Activated CD4-positive, alpha-beta T cell treated with anti-CD3 and anti-CD28 coated beads for 24 hours (primary cell): ENCODE data around the gene KCNF1.
"Not testable (repeated sequence)": the region's sequence is repeated elsewhere in the genome, so short reads cannot be mapped to it uniquely, and the experiment has no call there.

Experiments used
- DNase-seq, 2 donors: peaks; one replicate each; pipeline ENCODE4 v3.0.0-alpha.2; 2020; ENCODE audit warnings: low read depth in 2 of 2

KCNF1 gene

DNA sequence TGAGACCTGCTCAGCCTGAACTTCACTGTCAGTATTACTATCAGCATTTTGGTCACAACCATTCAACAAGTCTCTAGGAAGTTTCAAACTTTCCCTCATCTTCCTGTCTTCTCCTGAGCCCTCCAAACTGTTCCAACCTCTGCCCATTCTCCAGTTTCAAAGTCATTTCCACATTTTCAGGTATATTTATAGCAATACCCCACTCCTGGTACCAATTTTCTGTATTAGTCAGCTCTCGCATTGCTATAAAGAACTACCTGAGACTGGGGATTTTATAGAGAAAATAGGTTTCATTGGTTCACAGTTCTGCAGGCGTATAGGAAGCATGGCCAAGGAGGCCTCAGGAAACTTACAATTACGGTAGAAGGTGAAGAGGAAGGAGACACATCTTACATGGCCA lies 27.3 kb downstream of the KCNF1 start:
- no peak for DNase-seq

DNA sequence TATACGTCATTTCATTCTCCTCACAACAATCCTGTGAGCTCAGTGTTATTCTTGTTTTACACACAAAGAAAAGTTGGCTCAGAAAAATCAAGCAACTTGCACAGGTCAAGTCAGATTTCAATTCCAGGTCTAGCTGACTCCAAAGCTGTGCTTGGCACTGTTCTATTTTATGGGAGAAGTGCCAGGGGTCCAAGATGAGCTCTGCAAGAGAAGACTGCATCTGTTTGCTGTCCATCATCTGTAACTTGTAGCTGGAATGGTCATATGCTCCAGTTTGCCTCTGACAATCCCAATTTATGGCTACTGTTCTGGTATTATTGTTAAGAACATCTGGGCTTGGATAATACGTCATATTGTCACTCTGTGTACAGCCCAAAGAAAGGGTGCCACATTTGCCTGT lies 28.9 kb downstream of the KCNF1 start:
- DNase-seq: no peak

DNA sequence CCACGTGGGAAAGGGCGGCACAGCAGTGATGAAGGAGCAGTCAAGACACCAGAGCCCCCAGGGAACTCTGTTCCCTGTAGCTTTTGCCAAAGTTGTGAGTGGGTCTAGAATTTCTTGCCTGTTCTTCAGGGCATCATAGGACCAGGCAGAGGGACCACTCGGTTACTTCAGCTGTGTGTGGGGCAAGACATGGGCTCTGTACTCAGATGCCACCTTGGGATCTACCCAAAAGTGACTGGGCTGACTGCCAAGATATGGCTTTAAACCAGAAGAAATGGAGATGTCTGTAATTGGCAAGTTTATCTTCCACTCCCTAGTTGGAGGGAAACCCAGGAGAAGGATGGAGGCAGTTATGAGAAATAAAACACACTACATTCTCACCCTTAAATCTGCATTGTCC lies 29.6 kb downstream of the KCNF1 start:
- DNase-seq: no peak

DNA sequence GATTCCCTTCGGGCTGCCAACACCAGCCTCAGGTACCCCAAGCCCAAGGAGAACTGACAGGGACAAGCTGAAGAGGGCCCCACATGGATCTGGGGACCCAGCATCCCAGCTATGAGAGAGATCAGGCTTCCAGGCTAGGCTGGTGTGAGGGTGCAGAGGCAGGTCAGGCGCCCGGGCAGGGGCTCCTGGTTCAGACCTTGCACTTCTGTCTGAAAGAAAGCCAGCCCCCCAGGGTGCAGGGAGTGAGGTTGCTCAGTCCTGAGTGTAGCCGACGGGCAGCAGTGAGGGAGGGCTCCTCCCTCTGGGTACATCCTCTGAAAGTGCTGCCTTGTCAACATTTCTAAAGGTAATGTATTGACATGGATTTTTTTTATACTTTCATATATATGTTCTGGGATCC lies 33.1 kb downstream of the KCNF1 start:
- DNase-seq: no peak

DNA sequence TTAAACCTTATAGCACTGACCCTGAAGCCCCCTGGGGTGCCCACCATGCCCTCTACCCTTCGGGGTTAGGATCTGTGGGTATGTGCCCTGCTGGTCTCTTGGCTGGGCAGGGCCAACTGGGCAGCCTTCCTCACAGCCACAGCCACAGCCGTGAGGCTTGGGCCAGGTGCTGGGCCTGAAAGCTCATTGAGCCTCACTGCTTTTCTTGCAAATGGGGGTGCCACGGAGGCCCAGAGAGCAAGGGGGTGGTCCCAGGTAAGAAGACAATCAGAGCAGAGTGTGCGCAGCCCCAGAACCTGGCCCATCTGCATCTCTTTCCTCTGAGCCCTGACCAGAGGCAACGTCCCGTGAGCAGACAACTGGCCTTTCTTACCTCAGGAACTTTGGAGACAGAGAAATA lies 34.7 kb downstream of the KCNF1 start:
- no peak for DNase-seq

DNA sequence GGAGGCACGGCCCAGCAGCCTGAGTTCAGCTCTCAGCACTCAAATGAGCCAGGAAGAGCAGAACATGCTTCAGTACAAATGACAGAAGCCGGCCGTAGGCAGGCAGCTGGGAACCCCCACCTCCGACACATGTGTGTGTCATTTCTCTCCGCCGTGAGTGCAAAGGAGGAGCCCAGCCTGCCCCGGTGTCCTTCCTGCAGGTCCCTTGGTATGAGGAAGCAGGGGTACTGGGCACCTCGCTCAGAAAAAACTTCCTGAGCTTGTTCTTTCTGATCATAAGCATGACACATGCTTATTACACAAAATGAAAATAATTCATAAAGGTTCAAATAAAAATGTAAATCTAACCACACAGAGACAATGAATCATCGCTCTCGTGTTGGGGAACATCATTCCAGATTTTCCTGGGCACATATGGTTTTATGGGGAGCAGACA lies 35.3 kb downstream of the KCNF1 start:
- no peak for DNase-seq

DNA sequence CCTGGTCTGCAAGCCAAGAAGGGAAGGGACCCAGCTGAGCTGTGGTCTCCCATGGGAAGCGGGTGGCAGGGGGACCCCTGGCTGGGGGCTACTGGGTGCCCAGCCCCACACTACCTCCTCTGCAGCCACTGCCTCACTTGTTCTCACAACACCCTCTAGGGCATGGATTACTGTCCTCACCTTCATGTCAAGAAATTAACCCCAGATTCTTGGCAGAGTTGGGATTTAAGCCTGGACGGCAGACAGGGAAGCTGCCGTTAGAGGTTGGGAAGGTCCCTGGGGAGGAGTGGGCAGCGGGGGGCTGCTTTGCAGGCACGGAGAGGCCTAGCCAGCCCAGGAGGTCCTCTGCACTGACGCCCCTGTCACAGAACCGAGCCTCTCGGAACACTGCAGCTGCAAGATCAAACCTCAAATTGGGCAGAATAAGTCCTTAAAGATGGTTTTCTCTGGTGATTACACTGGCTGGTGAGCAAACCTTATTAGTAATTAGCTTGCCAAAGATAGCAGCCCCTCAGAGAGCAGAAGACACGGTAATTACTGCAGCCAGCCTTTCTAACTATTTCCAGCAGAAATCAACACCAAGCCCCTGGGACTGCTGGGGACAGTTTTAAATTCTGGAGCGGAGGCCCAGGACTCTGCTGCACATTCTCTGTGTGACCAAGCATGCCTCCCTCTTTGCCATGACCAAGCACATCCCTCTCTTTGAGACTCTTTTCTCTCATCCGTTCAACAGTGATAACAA lies 35.9 kb downstream of the KCNF1 start:
- no peak for DNase-seq

DNA sequence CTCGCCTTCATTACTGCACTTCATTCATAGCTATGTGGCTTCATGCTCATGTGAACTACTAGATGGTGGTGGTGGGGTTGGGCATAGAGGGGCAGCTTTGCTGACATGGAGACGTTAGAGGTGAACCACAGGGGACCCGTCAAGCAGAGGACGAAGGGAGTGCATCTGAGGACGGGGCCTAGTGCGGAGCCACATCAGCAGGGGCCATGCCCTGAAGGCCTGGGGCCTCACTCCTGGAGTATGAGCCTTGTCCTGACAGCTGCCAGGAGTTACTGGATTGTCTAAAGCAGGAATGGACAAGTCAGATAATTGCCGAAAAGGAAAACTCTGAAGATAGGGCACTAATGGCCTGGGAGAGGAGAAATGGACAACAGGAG lies 36.4 kb downstream of the KCNF1 start:
- no peak for DNase-seq

DNA sequence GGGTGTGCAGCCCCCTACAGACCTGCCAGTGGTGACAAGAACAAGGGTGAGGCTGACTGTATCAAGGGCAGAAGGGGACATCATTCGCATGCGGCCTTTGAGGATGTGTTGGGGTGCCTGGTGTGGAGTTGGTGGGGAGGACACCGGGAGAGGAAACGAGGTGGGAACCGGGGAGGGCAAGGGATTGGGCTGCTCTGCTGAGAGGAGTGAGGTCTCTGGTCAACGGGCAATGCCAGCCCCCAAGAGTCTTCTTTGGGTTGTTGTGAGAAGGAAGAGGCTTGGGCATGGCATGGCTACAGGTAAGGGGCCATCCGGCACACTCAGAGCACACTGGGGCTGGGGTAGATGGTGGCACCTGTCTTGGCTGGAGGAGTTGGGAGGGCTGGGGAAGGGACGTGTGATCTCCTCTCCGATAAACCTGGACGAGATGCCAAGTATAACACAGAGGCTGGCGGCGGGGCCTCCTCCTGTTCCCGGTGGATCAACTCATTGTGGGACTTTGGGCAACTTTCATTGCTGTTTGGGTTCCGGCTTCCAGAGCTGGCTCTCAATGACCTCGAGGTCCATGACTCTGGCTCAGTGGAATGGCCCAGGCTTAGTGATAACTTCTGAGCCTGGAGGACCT lies 37.0 kb downstream of the KCNF1 start:
- no peak for DNase-seq

DNA sequence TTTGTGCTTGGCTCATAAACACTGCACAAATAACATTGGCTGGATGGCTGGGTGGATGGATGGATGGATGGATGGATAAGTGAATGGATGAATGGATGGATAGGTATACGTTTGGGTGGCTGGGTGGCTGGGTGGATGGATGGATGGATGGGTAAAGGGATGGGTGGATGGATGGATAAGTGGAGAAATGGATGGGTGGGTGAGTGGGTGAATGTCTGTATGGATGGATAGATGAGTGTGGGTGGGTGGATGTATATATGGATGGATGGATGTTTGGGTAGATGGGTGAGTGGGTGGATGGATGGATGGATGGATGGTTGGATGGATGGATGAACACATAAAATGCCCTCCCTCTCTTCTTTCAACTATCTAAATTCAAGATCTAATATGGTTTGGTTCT lies 38.1 kb downstream of the KCNF1 start:
- no peak for DNase-seq

DNA sequence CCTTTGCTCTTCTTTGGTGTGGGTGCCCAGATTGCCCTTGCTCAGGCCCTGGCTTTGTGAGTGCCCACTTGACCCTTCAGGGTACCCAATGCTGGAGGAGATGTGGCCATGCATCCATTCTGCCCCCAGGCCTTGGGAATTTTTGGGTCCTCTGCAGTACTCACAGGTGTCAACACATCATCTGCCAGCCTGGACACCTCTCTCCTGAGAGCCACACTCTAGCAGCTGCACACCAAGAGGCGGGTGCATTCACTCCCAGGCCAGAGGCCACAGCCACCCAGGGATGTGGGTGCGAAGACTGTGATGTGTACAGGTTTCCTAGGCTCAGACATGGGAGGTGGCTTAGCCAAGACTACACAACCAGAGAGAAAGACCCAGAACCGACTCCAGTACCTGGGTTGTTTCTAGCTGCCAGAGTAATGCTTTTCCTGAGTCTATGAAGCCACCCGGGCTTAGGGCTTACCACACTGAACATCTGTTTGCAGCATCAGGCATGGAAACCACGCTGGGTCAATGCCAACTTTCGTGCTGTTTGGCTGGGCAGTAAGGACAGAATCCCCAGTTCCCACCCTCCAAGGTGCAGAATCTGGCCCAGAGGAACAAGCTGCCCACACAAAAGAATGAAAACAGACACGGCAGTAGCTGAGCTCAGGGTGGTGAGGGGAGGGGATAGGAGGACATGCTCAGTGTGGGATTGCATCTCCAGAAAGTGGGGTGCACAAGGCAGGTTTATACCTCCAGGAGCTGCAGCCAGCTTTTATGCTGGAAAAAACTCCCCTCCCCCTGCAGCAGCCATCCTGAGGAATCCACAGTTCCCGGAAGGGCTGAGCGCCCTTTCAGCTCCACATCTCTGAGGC lies 40.1 kb downstream of the KCNF1 start:
- DNase-seq: no peak

DNA sequence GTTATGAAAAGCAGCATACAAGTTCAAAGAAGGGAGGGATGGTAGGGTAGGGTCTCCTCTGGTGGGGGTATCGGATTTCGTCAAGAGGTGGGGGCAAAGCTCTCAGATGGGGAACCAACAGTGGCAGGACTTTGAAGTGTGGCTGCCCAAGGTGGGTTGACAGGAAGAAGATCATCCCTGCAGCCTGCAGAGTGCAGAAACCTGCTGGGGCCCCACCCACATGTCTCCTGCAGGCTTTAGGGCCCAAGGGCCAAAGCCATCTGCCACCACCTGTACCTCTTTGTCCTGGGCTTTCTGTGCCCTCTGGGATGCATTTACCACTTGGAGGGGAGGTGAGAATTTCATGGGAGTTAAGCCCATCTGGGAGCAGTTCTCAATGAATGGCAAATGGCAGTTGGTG lies 42.7 kb downstream of the KCNF1 start:
- no peak for DNase-seq

DNA sequence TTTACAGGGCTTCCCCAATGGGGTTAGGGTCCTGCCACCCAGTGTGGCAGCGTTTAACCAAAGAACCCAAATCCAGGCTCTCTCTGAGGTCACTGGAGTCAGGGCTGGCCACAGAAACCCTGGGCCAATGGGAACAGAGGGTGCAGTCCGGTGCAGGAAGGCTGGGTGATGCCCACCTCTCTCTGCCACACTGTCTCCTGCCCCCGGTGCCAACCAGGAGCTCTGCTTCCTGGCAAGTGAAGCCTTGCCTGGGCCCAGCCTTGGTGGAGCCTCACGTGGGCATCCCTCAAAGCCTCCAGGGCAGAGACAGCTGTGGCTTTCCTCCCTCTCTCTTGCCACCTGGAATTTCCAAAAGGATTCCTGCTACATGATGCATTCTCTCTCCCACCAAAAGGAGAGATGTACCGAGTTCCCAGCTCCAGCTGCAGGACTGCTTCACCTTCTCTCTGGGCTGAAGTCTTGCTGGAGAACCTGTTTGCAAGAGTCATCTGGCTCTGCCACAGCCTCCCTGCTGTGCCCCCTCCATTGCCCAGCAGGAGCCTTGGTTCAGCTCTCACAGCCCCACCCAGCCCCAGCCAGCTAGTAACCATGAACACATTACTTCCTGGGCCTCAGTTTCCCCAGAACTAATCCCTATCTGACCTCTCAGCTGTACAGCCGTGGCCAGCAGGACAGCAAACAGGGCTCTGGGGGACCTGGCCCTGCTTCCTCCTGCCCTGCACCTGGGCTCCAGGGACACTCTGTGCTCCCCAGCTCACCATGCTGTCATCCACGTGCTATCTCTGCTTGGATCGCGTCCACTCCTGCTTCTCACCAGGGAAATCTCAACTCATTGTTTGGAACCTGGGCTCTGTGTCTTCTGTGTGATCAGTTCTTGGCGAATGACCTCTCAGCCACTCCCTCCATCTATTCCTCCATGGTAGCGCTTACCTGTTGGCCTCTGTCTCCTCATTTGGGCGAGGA lies 43.4 kb downstream of the KCNF1 start:
- DNase-seq: no peak

DNA sequence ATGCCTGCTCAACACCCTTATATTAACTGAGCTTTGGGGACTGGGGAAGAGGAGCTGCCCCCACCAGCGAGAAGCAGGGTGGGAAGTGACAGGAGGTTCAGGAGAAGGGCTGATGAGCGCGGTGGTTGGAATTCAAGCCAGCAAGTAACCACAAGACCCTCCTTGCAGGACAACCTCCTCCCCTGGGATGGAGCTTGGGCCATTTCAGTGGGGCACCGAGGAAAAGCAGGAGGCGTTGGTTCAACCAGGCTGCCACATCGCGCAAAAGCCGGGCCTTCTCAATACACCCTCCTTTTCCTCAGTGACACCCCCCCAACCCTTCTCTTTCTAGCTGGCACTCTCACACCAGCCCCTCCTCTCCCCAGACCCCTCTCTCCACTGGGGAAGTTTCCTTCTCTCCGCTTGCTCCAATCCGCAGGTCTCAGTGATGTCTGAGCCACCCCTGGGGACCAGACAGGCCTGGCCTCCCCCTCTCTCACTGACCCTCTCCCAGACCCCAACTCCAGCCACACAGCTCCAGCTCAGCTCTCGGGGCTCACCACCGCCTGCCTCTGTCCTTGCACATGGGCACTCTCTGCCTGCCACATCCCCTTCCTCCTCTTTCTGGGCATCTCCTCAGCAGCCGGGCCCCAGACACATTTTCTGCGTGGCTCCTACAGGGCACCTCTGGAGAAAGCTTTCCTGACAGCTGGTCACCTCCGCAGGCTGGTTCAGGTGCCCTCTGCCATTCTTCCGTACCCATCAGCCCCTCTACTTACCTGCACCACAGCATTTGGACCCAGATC lies 44.5 kb downstream of the KCNF1 start:
- DNase-seq: no peak

DNA sequence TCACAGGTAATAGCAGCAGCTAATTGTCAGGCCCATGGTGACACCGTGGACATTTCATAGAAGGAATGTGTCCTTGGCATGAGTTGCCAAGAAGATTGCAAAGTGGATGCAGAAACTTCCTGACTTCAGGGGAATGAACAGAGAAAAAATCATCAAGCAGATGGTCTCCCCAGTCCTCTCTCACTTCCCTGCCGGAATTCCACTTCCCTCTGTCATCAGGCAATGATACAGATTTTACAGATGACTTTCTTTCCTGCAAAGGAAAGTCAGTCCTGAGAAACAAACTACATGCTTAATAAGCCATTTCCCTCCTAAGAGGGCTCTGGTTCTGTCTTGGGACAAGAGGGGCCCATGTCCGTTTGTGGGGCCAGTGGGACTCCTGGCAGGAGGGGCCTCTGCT lies 45.7 kb downstream of the KCNF1 start:
- DNase-seq: no peak

DNA sequence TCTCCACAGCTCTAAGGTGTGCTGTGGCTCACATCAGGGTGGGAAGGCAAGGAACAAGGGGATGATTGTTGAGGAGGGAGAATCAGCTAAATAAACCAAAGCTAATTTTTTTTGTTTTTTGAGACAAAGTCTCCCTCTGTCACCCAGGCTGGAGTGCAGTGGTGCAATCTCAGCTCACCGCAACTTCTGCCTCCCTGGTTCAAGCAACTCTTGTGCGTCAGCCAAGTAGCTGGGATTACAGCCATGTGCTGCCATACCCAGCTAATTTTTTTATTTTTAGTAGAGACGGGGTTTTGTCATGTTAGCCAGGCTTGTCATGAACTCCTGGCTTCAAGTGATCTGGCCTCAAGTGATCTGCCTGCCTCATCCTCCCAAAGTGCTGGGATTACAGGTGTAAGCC lies 46.7 kb downstream of the KCNF1 start:
- DNase-seq: not testable (repeated sequence)

DNA sequence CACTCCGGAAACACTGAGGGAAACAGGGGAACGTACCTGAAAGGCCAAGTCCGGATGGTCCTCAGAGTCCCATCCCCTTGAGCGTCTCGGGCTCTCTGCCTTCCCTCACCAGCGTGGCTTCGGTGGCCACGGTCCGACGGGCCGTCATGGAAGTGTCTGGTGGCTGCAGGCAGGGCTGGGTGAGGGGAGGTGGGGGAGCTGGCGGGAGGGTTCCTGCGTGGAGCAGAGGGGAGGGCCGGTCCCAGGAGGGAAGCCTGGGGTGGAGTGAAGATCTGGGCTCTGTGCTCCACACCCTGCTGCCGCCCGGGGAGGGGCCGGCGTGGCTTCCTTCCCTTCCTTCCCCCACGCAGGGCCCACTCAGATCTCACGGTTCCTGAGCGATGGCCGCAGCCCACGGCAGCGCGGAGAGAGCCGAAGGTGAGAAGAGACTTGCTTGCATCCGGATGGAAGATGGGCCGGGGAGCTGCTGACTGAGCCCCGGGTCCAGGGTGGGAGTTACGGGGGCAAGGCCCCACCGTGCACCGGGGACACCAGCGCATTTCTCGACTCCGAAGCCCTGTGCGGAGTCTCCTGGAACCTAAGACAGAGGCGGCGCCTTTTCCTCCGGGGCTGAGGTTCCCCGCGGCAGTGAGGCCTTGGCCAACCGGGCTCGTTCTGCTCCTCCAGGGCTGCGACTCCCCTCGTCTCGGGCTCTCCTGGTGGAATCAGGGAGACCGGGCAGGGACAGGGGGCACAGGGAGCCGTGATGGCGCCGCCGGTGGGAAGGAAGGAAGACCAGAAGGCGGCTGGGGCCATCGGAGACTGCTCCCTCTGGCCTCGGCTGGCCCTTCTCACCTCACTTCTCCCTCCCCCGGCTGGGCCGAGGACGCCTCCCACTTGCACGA lies 49.1 kb downstream of the KCNF1 start:
- DNase-seq: no peak

DNA sequence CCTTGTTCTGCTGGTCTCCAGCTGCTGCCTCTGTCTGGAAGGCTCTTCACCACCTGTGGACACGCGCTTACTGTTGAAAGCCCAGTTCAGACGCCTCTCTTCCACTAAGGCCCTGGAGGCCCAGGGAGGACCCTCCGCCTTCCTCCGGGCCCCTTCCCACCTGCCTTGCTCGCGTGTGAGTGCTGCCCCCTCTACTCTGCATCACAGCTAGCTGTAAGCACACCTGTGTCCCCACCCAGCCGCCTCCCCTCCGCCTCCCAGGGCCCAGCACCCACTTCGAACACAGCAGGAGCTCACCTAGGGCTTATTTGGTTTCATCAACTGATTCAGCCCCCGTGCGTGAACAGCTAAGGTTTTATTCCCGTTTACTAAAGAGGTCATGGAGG lies 49.7 kb downstream of the KCNF1 start:
- DNase-seq: no peak

DNA sequence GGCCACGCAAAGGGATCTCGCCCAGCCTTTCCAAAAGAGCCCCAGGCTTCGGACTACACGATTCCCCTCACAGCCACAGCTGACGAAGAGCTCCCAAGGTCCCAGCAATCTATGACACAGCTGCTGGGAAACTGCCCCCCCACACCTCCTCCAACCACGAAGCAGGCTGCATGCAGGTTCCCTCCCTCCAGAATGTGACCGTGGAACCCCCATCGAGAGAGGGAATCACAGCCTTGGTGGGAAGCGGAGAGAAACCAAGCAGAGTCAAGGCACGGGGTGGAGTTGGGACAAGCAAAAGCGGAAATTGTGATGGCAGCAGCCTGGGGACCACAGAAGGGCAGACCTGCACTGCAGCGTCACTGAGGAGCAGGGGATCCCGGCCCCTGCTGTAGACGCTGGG lies 50.3 kb downstream of the KCNF1 start:
- DNase-seq: no peak

DNA sequence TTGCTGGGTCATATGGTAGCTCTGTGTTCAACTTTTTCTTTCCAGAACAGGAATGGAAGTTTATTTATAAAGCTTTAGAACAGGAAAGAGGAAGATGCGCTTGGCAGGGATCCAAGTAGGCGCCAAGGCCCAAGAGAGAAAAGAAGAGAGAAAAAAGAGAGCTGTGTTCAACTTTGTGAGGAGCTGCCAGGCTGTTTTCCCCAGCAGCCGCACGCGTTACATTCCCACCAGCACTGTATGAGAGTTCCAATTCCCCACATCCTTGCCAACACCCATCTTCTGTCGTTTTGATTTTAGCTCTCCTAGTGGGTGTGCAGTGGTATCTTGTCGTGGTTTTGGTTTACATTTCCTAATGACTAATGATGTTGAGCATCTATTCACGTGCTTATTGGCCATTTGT lies 51.4 kb downstream of the KCNF1 start:
- DNase-seq: no peak
